Stimulated activated CD4-positive, alpha-beta T cell treated with anti-CD3 and anti-CD28 coated beads, Interleukin-2, amount 100 ng/mL, for 24 hours (primary cell): ENCODE results near the gene KRT14.
"Not testable (repeated sequence)": the region's sequence is repeated elsewhere in the genome, so short reads cannot be mapped to it uniquely, and the experiment has no call there.

Experiments
- DNase-seq, 2 donors: peaks; one replicate each; pipeline ENCODE4 v3.0.0-alpha.2; 2020

The KRT14 gene

DNA sequence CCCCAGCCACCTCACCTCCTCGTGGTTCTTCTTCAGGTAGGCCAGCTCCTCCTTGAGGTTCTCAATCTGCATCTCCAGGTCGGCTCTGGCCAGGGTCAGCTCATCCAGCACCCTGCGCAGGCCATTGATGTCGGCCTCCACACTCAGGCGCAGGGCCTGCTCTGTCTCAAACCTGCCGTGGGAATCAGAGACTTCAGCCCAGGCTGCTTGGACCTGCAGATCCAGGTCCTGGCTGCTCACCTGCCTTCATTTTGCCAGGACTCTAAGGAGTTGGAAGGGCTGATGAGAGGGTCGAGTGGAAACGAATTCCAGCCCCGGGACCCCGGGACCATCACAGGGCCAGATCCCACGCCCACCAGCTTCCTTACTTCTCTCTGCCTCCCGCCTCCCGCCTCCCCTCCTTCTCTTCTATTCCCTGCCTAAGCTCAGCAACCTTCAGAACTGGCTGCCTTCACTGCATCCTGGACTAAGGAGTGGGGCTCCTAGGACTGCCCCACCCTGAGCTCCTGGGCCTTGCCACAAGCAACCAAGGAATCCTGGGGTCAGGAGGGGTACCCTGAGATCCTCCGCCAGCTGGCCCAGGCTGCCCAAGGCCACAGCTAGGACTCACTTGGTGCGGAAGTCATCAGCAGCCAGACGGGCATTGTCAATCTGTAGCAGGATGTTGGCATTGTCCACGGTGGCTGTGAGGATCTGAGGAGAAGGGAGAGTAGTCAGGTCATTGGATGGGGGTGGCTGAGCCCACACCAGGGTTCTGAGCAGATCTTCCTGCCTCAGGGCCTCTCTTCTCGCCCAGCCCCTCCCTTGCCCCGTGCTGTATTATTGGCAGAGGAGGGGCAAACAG, 35.9 kb upstream of the KRT14 start:
- DNase-seq, result not testable (repeated sequence)

GRCh38 chr17:41621916-41622315, 35.2 kb upstream of the KRT14 start:
- no peak for DNase-seq

DNA sequence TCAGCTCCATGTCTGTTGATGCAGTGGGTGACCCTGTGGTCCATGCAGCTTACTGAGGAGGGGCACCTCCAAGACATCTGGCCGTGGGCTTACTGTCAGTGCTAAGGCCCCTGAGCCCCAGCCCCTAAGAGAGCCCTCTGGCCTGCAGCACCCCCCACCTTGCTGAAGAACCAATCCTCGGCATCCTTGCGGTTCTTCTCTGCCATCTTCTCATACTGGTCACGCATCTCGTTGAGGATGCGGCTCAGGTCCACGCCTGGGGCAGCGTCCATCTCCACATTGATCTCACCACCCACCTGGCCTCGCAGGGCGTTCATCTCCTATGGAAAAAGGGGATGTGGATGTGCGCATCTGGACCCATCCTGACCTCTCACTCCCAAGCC, 34.7 kb upstream of the KRT14 start:
- not testable (repeated sequence) for DNase-seq

DNA sequence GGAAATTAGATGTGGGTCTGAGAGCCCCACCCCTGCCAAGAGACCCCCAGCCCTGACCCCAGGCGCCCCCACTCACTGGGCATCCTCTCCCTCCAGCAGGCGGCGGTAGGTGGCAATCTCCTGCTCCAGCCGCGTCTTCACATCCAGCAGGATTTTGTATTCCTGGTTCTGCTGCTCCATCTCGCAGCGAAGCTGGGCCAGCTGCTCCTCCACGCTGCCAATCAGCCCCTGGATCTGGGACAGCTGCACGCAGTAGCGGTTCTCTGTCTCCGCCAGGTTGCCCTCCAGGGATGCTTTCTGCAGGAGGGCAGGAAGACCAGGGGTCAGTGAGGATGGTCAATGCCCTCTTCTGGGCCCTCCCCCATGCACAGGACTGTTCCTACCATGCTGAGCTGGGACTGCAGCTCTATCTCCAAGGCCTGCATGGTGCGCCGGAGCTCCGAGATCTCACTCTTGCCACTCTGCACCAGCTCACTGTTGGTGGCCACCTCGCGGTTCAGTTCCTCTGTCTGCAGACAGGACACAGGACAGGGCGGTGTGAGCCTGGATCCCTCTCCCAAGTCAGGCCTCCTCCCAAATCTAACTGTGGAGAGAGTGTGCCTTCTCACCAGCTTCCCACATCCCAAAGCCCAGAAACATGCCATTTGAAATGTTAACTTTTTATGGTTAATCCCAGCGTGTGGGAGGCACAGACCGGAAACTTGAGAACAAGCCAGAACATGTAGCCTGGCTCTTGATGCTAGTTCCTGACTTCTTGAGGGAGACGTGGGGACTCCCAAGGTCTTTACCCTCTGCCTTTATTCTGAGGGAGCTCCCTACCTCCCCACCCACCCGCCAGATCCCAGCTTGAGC, 34.1 kb upstream of the KRT14 start:
- no peak for DNase-seq

DNA sequence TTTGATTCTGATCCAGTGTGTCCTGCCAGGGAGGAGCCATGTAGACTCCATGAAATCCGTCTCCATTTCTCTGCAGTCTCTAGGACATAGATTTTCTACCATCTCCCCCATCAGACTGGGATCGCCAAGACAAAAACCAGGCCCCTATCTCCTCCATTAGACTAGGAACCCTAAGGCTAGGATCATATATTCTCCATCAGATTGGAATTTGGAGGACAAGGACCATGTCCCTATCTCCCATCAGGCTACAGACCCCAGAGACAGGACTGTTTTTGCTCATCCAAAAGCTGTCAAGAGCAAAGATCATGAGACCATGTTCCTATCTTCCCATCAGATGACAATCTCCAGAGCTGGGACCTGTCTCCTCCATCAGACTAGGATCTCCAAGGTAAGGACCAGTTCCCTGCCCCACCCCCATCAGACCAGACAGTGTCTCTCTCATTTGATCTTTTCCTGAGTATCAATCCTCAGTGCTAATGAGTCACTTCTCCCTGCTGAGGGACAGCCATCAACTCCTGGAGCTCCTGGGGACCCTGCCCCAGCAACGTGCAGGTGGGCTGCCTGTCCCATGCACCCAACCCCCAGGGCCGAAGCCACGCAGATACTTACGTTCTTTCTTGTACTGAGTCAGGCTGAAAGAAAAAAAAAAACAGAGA, 33.4 kb upstream of the KRT14 start:
- not testable (repeated sequence) for DNase-seq

GRCh38 chr17:41619036-41619926, 32.6 kb upstream of the KRT14 start:
- no peak for DNase-seq

DNA sequence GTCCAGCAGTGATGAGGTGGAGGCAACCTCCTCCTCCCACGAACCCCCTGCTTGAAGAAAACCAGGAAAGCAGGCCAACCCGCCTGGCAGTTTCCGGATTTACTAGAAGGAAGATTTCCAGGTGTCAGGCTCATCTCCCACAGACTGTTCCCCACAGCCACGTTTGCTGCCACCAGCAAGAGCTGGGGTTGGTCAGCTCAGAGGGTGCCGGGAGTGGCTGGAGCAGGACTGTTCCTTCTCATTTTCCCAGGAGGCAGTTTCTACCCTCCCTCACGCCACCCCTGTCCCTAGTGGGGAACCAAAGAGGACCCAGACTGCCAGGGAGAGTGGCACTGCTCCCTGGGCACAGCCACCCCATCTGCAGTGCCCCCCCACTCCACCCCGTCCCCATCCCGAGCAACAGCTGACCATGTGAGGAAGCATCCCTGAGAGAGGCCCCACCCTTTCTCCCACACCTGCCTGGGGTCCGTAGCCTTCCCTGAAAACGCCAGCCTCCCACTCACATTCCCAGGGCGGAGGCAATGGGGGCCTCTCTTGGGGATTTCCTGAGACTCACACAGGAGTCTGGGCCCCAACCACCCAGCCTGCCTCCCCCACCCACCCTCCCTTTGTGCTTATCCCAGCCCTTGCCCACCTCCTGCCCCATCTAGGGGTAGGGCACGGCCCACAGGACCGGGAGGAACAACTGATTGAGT, 31.8 kb upstream of the KRT14 start:
- DNase-seq, result no peak

DNA sequence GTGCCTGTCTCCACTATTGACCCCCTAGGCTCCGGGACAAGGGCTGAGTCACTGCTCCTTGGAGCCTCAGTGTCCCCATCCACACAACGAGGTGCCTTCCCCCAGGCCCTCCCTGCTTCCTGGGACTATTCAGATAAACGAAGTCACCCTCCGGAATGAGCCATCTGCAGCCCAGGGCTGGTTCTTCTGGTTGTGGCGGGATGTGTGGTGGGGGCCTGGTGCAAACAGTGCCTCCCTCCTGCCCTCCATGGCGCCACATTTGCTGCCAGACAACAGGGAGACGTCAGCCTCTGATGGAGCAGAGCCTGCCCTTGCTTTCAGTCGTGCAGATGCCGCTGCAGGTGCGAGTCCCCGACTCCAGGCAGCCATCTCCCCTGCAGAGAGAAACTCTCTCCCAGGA, 31.0 kb upstream of the KRT14 start:
- no peak for DNase-seq

DNA sequence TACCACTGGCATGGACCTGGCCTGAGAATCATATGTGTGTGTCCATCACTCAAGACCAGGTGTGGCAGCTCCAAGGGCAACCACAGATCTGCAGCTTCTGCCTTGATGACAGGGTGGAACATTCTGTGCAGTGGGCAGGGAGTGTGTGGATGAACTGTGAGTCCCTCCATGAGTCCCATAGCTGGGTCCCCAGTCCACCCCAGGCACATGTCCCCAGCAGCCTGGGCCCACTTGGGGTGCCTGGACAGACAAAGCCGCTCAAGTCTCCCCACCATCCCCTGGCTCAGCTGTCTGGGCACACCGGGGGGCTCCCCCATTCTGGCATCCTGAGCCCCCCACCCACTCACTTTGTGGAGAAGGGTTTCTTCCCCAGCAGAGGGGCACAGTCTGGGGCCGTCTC, 30.4 kb upstream of the KRT14 start:
- no peak for DNase-seq

- not testable (repeated sequence) for DNase-seq
Observed at GRCh38 chr17:41616486-41616885, 29.8 kb upstream of the KRT14 start.

DNA sequence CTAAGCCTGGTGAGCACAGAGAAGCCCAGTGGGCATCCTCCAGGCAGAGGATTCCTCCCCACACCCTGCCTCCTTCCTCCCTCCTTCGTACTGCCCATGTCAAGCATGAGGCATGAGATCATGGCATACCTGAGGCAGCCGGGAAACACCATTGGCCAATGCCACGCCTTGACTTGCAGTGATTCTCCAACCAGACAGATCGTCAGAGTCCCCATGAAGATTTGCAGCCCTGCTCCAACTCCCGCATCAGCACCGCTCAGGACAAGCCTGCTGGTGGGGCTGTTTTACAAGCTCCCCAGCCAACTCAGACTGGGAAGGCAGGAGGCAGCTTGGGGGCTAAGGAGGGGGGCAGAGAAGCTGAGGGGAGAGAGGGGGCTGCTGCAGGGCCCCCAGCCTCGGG, 28.8 kb upstream of the KRT14 start:
- DNase-seq, result no peak

- not testable (repeated sequence) for DNase-seq
Observed at GRCh38 chr17:41614767-41615166, 28.1 kb upstream of the KRT14 start.

DNA sequence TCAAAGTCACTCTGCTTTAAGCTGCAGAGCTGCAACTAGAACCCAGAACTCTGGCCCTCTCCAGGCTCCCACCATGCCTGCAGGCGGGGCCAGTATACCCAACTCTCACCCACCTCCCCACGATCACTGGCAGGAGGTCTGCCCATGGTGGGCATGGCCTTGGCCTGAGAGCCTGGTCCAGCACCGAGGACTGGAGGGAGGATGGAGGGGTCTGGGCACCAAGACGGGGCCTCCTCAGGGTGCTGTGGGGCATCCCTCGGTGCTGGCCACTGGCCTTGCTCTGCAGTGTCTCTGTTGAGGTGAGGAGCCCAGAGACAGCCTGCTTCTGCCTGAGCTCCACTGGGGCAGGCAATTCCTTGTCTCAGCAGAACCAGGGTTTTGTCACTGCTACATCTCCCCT, 27.4 kb upstream of the KRT14 start:
- no peak for DNase-seq

GRCh38 chr17:41613277-41614082, 26.8 kb upstream of the KRT14 start:
- no peak for DNase-seq

DNA sequence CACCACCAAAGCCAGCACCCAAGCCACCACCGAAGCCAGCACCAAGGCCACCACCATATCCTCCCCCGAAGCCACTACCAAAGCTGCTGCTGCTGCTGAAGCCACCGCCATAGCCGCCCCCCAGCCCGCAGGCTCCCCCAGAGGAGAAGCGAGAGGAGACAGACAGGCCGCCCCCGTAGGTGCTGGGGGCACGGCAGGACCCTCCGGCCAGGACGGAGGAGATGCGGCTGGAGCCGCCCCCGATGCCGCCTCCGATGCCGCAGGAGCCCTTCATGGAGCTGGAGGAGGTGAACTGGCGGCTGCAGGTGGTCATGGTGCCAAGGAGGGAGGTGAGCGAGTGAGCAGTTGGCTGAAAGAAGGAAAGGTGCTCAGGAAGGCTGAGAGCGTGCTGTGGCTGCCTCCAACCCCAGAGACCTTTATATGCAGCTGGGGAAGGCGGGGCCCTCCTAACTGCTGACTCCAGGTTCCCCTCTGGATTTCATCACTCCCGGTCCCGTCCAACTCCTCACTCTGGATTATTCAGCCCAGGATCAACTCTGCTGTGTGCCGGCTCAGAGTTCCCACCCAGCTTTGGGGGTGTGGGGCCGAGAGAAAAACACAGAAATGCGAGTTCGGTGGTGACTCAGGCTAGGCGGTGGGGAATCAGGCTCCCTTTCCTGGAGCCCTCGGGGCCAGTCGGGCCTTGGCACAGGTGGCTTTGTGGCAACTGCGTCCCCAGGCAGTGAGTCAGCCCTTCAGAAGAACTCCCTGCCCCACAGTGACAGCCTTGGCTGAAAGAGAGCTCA, 25.9 kb upstream of the KRT14 start, which contains the start of gene KRT16:
TSS of gene KRT16 (minus strand) at position 392 of the 785 bp plus-strand sequence. CDS start at position 313, 79 bp downstream.
- not testable (repeated sequence) for DNase-seq

- no peak for DNase-seq
Observed at GRCh38 chr17:41610965-41611640, 24.4 kb upstream of the KRT14 start.

DNA sequence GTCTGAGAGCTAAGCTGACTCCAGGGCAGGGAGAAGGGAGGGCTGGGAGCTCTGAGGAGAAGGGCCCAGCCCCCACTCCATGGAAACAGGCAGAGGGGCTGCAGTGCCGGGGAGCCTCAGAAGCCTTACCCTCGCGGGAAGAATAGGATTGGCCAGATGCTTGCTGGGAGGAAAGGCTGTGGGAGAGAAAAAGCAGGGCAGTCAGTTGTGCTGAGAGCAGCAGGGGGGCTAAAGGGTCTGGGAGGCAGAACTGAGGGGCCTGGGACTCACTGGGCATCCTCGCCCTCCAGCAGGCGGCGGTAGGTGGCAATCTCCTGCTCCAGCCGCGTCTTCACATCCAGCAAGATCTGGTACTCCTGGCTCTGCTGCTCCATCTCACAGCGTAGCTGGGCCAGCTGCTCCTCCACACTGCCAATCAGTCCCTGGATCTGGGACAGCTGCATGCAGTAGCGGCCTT, 23.4 kb upstream of the KRT14 start:
- DNase-seq, result peak in 1 of 2 donors; percentile 16

DNA sequence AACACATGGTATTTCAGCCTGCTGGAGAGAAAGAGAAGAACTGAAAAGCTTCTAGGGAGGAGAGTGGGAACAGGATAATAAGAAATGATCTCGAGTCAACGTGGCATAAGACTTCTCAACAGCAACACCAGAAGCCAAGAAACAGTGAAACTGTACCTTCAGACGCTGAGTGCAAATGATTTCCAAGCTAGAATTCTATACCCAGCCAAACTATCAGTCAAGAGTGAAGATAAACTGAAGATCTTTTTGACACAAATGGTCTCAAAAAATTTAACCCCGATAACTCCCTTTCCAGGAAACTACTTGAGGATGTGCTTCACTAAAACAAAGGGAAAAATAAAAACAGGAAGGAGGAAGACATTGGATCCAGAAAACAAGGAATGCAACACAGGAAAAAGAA, 20.2 kb upstream of the KRT14 start:
- not testable (repeated sequence) for DNase-seq

DNA sequence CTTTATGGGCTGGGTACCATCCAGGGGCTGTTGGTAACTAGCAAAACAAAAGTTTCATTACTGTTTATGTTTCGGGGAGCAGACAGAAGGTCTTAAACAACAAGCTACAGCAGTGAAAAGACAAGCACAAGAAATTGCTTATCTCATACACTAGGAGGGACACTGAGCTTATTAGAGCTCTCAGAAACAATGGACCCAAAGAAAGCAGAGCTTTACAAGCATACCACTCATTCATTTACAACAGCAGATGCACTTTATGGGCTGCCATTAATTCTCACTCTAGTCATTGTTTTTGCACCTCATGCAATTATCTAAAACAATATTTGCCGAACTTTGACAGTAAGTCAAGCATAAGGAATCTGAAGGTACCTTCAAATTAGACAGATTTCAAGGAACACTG, 15.8 kb upstream of the KRT14 start:
- no peak for DNase-seq
